GM12878 (cell line): ENCODE measurements around the gene F7. TPM values are rescaled to one million over a fixed set of nuclear protein-coding genes. Genes with fewer than 3 reads are reported as not detected.
A peak's percentile ranks its signal among the peaks of the same experiment; 100 is the strongest.

Source experiments
- ATAC-seq: fragments of 200-7000 bp; cut with Tn5 transposase; 3 replicates; pipeline ENCODE4 v1.9.1; 2020; ENCODE audit warnings: mild to moderate bottlenecking, moderate library complexity
- BruUV-seq: library from RNA; stranded (reverse); fragments of 400-500 nt; replicated peaks from 2 replicates; lab custom pipeline; 2021; lab: Mats Ljungman, UMichigan
- CTCF ChIA-PET: fragments of 300-600 bp; sonication (Branson Sonifier 250); formaldehyde crosslinking; extraction: SDS; loops from one replicate; lab custom pipeline; 2021; ENCODE audit warnings: inconsistent platforms; lab: Yijun Ruan, JAX
- POLR2A ChIA-PET: fragments of 350-600 bp; formaldehyde crosslinking; extraction: SDS; loops from one replicate; lab custom pipeline; 2021; ENCODE audit warnings: inconsistent platforms; lab: Charles Lee
- RAD21 ChIA-PET: fragments of 300-600 bp; sonication (Branson Sonifier 250); formaldehyde crosslinking; loops from one replicate; lab custom pipeline; 2023; ENCODE audit warnings: antibody characterized with exemption; ENCODE audit not compliant: unreplicated experiment; lab: Charles Lee
- SMC1A ChIA-PET: fragments of 300-600 bp; sonication (Branson Sonifier 250); formaldehyde crosslinking; loops from one replicate; lab custom pipeline; 2023; ENCODE audit not compliant: unreplicated experiment, uncharacterized antibody; lab: Charles Lee
- DNase-seq: peaks from one replicate; pipeline ENCODE4 v3.0.0-alpha.2; 2011; ENCODE audit warnings: low read depth, low spot score
- FAIRE-seq: peaks from 3 replicates; lab custom pipeline; 2011; peaks lifted over from hg19 to GRCh38; lab: Jason Lieb, UNC
- H2AFZ ChIP-seq: 2 replicates; pipeline ENCODE4 v1.6.0; 2011; ENCODE audit warnings: low read depth, low read length, control low read depth; ENCODE audit not compliant: control insufficient read depth
- H3K27ac ChIP-seq: 2 replicates; pipeline ENCODE4 v1.5.1; 2011; ENCODE audit warnings: control low read depth; ENCODE audit not compliant: control insufficient read depth, insufficient read depth
- H3K27me3 ChIP-seq, 2 experiments: replicated peaks in 1 of 2; 2 replicates each; pipeline versions ENCODE4 v1.6.0 to v1.6.1; 2011; ENCODE audit warnings: low read length in 1 of 2; ENCODE audit not compliant: control insufficient read depth in 2 of 2, insufficient read depth in 2 of 2
- H3K36me3 ChIP-seq, 2 experiments: 2 replicates each; pipeline ENCODE4 v1.5.1; 2011; ENCODE audit warnings: low read length in 1 of 2; ENCODE audit not compliant: control insufficient read depth in 2 of 2, insufficient read depth in 2 of 2
- H3K4me1 ChIP-seq: 2 replicates; pipeline ENCODE4 v1.6.1; 2011; ENCODE audit warnings: mild to moderate bottlenecking, low read length, moderate library complexity, mixed read lengths; ENCODE audit not compliant: control insufficient read depth, insufficient read depth
- H3K4me2 ChIP-seq: 2 replicates; pipeline ENCODE4 v1.6.0; 2011; ENCODE audit warnings: control low read depth; ENCODE audit not compliant: control insufficient read depth, insufficient read depth
- H3K4me3 ChIP-seq: fragments of 200-600 bp; sonication (generic); 2 replicates; pipeline ENCODE4 v1.5.1; 2016
- H3K79me2 ChIP-seq: 2 replicates; pipeline ENCODE4 v1.6.0; 2011; ENCODE audit warnings: low read length; ENCODE audit not compliant: control insufficient read depth, insufficient read depth
- H3K9ac ChIP-seq: 2 replicates; pipeline ENCODE4 v1.8.0; 2011; ENCODE audit warnings: low read length, control low read depth, mixed read lengths; ENCODE audit not compliant: control insufficient read depth, insufficient read depth
- H3K9me3 ChIP-seq: replicated peaks from 3 replicates; pipeline ENCODE4 v1.5.1; 2011; ENCODE audit warnings: mild to moderate bottlenecking, low read length; ENCODE audit not compliant: control insufficient read depth, insufficient read depth
- H4K20me1 ChIP-seq: 2 replicates; pipeline ENCODE4 v1.6.0; 2011; ENCODE audit not compliant: control insufficient read depth, insufficient read depth
- CTCF ChIP-seq, 3 experiments: IDR thresholded peaks in 2 of 3; conservative IDR thresholded peaks in 1 of 3; 2 replicates each; pipeline ENCODE4 v1.5.1; 2011; ENCODE audit warnings: low read depth in 3 of 3, low read length in 3 of 3, mild to moderate bottlenecking in 3 of 3, control low read depth in 2 of 3, moderate library complexity in 2 of 3, inconsistent platforms in 1 of 3, mixed read lengths in 1 of 3; ENCODE audit not compliant: control insufficient read depth in 2 of 3, insufficient read depth in 1 of 3; ENCODE audit errors: extremely low read depth in 1 of 3
- ZNF622 ChIP-seq: fragments of 450-650 bp; IDR thresholded peaks from 2 replicates; pipeline ENCODE4 v1.6.1; 2017; ENCODE audit warnings: mild to moderate bottlenecking, inconsistent platforms
- WGBS: methylation state at CpG from one replicate; pipeline ENCODE4 v1.1.6; 2016; ENCODE audit warnings: low lambda C conversion rate; ENCODE audit not compliant: insufficient replicate concordance, insufficient coverage; ENCODE audit errors: missing lambda C conversion rate; 5-methylcytosine and 5-hydroxymethylcytosine counted together
- in situ Hi-C: fragments of 300-500 bp; cut with MboI; formaldehyde crosslinking; loops from 9 replicates; pipeline ENCODE4 v1.14.3; 2018; ENCODE audit warnings: mixed read lengths
- intact Hi-C: fragments of 100-400 bp; cut with micrococcal nuclease; formaldehyde crosslinking; loops from one replicate; pipeline ENCODE4 v1.14.2; 2022; ENCODE audit not compliant: unreplicated experiment
- polyA plus RNA-seq, 11 experiments: library from polyadenylated mRNA; depleted of rRNA in 4 of 11; unstranded in 6 of 11; stranded (reverse) in 5 of 11; fragments of >200 nt; fragmentation: Nextera tagmentation in 4 of 11; fragmentation: Illumina TruSeq in 1 of 11; extraction: Ambion mirVana in 4 of 11; extraction: Trizol in 1 of 11; gene quantifications; 1 replicate in 1 of 11; 2 replicates in 10 of 11; pipeline versions ENCODE4 v1.2.1 to v1.2.3, GENCODE V29; 2011 to 2016; ENCODE audit warnings: inconsistent platforms in 2 of 11, missing spikeins in 2 of 11, low read depth in 1 of 11
- total RNA-seq, 4 experiments: library from RNA; depleted of rRNA in 3 of 4; stranded (reverse); fragments of >200 nt in 3 of 4; fragmentation: Illumina TruSeq in 1 of 4; extraction: Trizol in 1 of 4; gene quantifications; 2 replicates each; pipeline versions ENCODE4 v1.2.1 to v1.2.3, GENCODE V29; 2013 to 2021

Gene F7
- total and polyA plus RNA-seq, 10 of the 15 experiments (the other 5 are each of a cell fraction or from before 2014, with no cell fraction given), result not detected

- FAIRE-seq (no peak), ATAC-seq (no peak; the same call in 2 of the 3 replicates), DNase-seq (no peak)
- H4K20me1 ChIP-seq, result no peaks in the 10 kb centered on the region
- no peaks in the 10 kb centered on the region for H3K9me3 ChIP-seq
- no peak overlapping the region for H3K4me3 ChIP-seq
- no TSS peak for BruUV-seq
- CTCF ChIA-PET, result no interaction called here
- TF ChIP-seq CTCF (IDR thresholded peaks at IDR 0.05 in 2 of 3, conservative IDR thresholded peaks at IDR 0.05 in 1 of 3; ENCODE audit: control insufficient read depth in 2 of 3, extremely low read depth in 1 of 3, insufficient read depth in 1 of 3, low read depth in 3 of 3, low read length in 3 of 3) (0 out of 6 replicates have a peak, but pooled peaks of 2 of the 3 experiments have one; percentile 8 to 13), ZNF622 (no peak)
- SMC1A ChIA-PET, result no interaction called here
- no peak overlapping the region for H3K27ac ChIP-seq
- H3K36me3 ChIP-seq, result no peaks in the 10 kb centered on the region
- H3K27me3 ChIP-seq, result no peaks in the 10 kb centered on the region
- H2AFZ ChIP-seq, result no peak overlapping the region
- in situ Hi-C loops, result no loop called here
- H3K9ac ChIP-seq, result no peak overlapping the region
- H3K4me2 ChIP-seq, result no peak overlapping the region
- no peaks in the 10 kb centered on the region for H3K4me1 ChIP-seq
- POLR2A ChIA-PET, result no interaction called here
- intact Hi-C loops, result loop anchor here (10.0 kb wide), 1 partner anchor 179 kb away; no protein-coding TSS in a partner anchor
- RAD21 ChIA-PET, result no interaction called here
- H3K79me2 ChIP-seq, result no peaks in the 10 kb centered on the region
- WGBS, result 36% methylated on average over 28 of the region's 29 CpGs
These were observed 17.9 kb downstream of the F7 start for GRCh38 chr13:113123226-113124201.
